GM19397 (cell line): Measurements from ENCODE around the gene CACNB2.
"Not testable (repeated sequence)": the region's sequence is repeated elsewhere in the genome, so short reads cannot be mapped to it uniquely, and the experiment has no call there.

Experiments used
- ATAC-seq: cut with Tn5 transposase; IDR thresholded peaks from one replicate; pipeline ENCODE4 v1.9.1; 2021; ENCODE audit warnings: mild to moderate bottlenecking, moderate library complexity; ENCODE audit not compliant: unreplicated experiment

The CACNB2 gene

GRCh38 chr10:18554479-18554878 is 414.3 kb downstream of the CACNB2 start:
- ATAC-seq: no peak

DNA sequence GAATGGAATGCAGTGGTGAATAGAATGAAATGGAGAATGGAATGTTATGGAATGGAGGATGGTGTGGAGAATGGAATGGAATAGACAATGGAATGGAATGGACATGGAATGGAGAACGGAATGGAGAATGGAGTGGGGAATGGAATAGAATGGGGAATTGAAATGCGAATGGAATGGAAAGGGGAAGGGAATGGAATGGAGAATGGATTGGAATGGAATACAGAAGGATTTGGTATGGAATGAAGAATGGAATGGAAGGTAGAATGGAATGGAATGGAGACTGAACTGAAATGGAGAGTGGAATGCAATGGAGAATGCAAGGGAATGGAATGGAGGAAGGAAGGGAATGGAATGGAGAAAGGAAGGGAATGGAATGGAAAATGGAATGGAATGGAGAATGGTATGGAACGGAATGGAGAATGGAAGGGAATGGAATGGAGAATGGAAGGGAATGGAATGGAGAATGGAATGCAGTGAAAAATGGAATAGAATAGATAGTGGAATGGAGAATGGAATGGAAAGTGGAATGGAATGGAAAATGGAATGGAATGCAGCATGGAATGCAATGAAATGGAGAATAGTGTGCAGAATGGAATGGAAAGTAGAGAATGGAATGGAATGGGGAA is 416.4 kb downstream of the CACNB2 start:
- no peak for ATAC-seq

GRCh38 chr10:18557960-18558359 is 417.7 kb downstream of the CACNB2 start:
- no peak for ATAC-seq

- no peak for ATAC-seq
Observed at GRCh38 chr10:18561861-18562551, 421.8 kb downstream of the CACNB2 start.

GRCh38 chr10:18563003-18563726 is 422.9 kb downstream of the CACNB2 start:
- no peak for ATAC-seq

DNA sequence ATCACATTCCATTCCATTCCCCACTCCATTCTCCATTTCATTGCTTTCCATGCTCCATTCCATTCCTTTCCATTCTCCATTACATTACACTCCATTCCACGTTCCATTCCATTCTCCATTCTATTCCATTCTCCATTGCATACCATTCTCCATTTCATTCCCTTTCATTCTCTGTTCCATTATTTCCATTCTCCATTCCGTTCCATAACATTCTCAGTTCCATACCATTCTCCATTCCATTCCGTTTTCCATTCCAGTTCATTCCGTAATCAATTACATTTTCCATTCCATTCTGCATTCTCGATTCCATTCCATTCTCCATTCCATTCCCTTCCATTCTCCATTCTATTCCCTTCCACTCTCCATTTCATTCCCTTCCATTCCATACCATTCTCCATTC is 424.8 kb downstream of the CACNB2 start:
- ATAC-seq: no peak

DNA sequence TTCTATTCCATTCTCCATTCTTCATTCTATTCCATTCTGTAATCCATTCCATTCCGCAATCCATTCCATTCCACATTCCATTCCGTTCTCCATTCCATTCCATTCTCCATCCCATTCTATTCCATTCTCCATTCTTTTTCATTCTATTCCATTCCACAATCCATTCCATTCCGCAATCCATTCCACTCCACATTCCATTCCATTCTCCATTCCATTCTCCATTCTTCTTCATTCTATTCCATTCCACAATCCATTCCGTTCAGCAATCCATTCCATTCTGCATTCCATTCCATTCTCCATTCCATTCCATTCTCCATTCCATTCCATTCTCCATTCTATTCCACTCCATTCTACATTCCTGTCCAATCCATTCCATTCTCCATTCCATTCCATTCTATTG is 426.0 kb downstream of the CACNB2 start:
- ATAC-seq: no peak

DNA sequence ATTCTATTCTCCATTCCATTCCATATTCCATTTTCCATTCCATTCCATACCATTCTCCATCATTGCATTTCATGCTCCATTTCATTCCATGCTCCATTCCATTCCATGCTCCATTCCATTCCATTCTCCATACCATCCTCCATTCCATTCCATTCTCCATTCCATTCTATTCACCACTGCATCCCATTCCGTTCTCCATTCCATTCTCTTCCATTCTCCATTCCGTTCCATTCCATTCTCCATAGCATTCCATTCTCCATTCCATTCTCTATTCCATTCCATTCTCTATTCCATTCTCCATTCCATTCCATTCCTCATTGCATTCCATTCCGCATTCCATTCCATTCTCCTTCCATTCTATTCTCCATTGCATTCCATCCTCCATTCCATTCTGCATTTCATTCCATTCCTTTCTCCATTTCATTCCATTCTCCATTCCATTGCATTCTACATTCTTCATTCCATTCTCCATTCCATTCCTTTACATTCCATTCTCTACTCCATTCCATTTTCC is 427.2 kb downstream of the CACNB2 start:
- no peak for ATAC-seq

GRCh38 chr10:18570386-18570785 is 430.2 kb downstream of the CACNB2 start:
- not testable (repeated sequence) for ATAC-seq

GRCh38 chr10:18571076-18571475 is 430.9 kb downstream of the CACNB2 start:
- no peak for ATAC-seq

GRCh38 chr10:18571780-18572179 is 431.6 kb downstream of the CACNB2 start:
- no peak for ATAC-seq

- no peak for ATAC-seq
Observed at GRCh38 chr10:18572959-18573561, 432.8 kb downstream of the CACNB2 start.

GRCh38 chr10:18576586-18576985 is 436.4 kb downstream of the CACNB2 start:
- no peak for ATAC-seq

DNA sequence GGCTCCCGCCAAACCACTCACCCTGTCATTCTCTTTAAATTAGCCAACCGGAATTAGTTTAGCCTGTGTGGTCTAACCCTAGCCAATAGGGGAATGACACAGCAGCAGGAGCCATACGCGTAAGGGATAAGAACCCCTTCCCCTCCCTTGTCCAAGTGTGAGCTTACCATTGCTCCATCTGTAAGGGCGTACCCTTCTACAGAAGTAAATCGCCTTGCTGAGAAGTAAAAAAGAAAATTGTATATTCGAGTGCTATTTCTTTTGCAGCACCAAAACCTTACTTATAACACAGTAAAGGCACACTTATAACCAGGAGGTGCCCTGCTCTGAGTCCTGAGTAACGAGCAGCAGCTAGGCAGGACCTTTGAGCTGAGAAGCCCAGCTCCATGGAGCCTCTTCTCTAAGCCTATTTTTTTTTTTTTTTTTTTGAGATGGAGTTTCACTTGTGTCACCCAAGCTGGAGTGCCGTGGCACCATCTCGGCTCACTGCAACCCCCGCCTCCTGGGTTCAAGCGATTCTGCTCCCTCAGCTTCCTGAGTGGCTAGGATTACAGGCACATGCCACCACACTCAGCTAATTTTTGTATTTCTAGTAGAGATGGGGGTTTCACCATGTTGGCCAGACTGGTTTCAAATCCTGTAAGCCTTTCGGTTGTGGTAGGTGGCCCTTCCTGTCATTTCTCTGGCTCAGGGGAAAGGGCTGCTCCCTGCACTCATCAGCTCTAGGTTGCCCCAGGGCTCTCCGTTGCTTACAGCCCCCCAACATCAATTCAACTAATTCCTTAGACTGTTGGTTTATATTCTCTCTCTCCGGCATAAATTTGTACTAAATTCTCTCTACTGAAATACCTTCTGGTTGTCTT is 437.8 kb downstream of the CACNB2 start:
- no peak for ATAC-seq

GRCh38 chr10:18582803-18583202 is 442.6 kb downstream of the CACNB2 start:
- no peak for ATAC-seq

DNA sequence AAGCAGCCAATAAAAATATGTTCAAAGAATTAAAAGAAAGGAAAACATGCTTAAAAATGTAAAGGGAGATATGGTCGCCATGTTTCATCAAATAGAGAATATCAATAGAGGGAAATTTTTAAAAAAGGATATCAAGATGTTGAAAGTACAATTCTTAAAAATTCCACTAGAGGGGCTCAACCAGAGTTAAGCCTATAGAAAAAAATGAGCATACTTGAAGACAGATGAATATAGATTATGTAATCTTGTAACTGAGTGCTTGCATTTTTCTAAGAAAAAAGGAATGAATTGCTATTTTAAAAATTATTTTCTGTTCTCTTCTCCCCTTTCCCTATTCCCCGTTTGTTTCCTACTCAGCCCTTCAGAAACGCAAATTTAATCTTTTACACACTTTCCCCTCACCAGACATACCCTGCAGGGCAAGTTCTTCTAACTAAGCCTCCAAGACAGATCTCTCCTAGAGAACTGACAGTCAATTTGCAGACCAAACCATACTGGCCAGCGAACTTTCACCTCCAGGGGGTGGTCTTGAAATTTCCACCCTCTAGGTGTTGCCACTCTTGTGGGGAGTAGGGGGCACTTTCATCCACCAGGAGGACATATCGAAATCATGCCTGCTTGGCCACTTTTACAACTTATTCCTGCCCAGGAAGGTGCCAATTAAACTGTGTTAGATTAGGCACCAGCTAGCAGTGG is 443.5 kb downstream of the CACNB2 start:
- no peak for ATAC-seq

- not testable (repeated sequence) for ATAC-seq
Observed at GRCh38 chr10:18586637-18587036, 446.4 kb downstream of the CACNB2 start.

DNA sequence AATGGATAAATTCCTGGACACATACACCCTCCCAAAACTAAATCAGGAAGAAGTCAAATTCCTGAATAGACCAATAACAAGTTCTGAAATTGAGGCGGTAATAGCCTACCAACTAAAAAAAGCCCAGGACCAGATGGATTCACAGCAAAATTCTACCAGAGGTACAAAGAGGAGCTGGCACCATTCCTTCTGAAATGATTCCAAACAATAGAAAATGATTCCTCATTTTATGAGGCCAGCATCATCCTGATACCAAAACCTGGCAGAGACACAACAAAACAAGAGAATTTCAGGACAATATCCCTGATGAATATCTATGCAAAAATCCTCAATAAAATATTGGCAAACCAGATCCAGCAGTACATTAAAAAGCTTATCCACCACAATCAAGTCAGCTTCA is 450.9 kb downstream of the CACNB2 start:
- ATAC-seq: not testable (repeated sequence)
